Spleen (tissue), 7 donors: ENCODE measurements around the gene ZMIZ1.

Experiments
- POLR2A ChIP-seq, 3 donors: fragments of 450-650 bp; IDR thresholded peaks; one replicate each; pipeline ENCODE4 v1.5.1; 2017; ENCODE audit warnings: antibody characterized with exemption in 3 of 3, mild to moderate bottlenecking in 1 of 3
- POLR2AphosphoS5 ChIP-seq, 3 donors: sonication (generic); formaldehyde crosslinking; IDR thresholded peaks; one replicate each; pipeline ENCODE4 v1.5.1; 2017; ENCODE audit warnings: antibody characterized with exemption in 3 of 3
- TF ChIP-seq, protein P1 (sequence below), 11 experiments: fragments of 200-600 bp in 7 of 11; fragments of 450-650 bp in 4 of 11; sonication (generic) in 4 of 11; IDR thresholded peaks in 8 of 11; conservative IDR thresholded peaks in 3 of 11; 1 replicate in 7 of 11; 2 replicates in 4 of 11; pipeline versions ENCODE4 v1.4.0 to v1.8.0; 2016 to 2021; ENCODE audit warnings: antibody characterized with exemption in 11 of 11, inconsistent platforms in 4 of 11, mild to moderate bottlenecking in 1 of 11
- donor health status: DM: no; HTN: no; CAD: no; lungs with moderate emphysema.
- donor health status: DM: no; HTN: no; CAD: no.
- donor health status: DM: no; HTN: no; CAD: no.

DNA sequence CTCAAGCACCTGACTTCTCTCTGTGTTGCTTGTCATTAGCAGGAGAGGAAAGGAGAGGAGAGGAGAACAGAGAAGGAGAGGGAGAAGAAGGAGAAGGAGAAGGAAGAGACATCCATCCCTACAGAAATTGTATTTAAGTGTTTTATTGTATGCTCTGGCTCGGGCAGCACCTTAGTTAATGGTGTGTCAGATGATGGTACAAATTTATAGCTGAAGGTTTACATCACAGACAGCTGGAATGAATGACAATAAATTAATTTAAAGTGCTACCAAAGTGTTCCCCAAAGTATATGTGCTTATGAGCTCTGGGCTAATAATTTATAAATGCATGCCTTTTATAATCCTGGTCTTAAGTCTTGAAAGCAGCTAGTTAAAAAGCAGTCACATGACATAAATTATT is 38.1 kb upstream of the ZMIZ1 start:
- TF ChIP-seq, protein P1, sequence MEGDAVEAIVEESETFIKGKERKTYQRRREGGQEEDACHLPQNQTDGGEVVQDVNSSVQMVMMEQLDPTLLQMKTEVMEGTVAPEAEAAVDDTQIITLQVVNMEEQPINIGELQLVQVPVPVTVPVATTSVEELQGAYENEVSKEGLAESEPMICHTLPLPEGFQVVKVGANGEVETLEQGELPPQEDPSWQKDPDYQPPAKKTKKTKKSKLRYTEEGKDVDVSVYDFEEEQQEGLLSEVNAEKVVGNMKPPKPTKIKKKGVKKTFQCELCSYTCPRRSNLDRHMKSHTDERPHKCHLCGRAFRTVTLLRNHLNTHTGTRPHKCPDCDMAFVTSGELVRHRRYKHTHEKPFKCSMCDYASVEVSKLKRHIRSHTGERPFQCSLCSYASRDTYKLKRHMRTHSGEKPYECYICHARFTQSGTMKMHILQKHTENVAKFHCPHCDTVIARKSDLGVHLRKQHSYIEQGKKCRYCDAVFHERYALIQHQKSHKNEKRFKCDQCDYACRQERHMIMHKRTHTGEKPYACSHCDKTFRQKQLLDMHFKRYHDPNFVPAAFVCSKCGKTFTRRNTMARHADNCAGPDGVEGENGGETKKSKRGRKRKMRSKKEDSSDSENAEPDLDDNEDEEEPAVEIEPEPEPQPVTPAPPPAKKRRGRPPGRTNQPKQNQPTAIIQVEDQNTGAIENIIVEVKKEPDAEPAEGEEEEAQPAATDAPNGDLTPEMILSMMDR (IDR thresholded peaks at IDR 0.05 in 8 of 11, conservative IDR thresholded peaks at IDR 0.05 in 3 of 11), result no peak
- TF ChIP-seq POLR2A (IDR thresholded peaks at IDR 0.05) (no peak), POLR2AphosphoS5 (IDR thresholded peaks at IDR 0.05) (no peak)
